ENCODE data around the gene INO80.

INO80 gene

DNA sequence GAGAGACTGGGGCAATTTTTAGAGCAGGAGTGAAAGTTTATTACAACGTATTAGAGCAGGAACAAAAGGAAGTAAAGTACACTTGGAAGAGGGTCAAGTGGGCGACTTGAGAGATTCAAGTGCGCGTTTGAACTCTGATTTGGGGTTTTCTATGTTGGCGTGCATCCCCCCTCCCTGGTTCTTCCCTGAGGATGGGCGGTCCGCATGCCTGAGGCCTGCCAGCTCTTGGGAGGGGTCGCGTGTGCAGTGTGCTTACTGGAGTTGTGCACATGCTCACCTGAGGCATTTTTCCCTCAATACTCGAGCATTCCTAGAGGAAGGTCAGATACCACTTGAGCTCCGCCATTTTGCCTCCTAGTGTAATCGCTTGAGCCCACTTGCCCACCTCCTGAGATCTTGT lies 173.2 kb downstream of the INO80 start:
- DNase-seq, result no peak

DNA sequence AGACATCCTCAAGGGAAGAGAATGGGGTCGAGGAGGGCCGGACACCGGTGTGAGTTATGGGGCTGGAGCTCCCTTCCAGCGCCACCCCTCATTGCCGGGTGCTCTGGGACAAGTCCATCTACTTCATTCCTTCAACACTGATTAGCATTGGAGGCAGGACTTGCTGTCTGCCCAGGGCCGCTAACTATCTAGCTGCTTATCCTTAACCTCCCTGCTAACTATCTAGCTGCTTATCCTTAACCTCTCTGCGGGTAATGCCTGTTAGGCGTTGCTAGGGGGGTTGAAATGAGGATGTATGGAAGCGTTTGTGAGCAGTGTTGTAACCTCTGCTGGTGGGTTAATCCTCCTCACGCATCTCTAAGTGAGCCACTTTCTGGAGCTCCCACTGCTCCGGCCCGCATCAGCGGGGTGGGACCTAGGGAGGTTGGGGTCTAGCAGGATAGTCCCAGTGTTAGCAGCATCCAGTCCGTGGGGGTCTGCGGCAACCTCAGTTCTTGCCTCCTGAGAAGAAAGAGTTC lies 173.7 kb downstream of the INO80 start:
- DNase-seq, result no peak

- peak; percentile 81 for DNase-seq
These were observed 174.3 kb downstream of the INO80 start for GRCh38 chr15:40941528-40942336.

GRCh38 chr15:40941068-40941527 lies 175.0 kb downstream of the INO80 start:
- DNase-seq, result no peak

DNA sequence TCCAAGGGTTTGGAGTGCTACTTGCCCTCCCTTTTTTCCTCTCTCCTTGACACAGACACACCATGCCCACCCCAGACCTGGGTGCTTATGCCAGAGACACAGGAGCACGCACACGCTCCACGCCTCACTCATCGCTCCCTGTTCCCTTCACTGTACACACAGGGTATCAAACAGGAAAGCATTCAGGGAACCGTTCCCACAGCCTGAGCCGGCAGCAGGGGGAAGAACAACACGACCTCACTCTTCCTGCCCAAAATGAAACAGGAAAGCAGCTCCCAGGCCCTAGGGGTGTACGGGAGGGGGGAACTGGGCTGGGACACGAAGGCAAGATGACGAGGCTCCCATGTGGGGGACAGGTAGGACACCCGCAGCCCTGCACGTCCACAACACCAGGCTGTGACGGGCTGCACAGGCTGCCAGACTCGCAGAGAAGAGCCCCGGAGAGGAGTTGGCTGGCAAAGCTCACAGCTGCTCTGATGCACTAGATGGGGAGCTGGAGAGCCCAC lies 175.7 kb downstream of the INO80 start:
- DNase-seq, result no peak

DNA sequence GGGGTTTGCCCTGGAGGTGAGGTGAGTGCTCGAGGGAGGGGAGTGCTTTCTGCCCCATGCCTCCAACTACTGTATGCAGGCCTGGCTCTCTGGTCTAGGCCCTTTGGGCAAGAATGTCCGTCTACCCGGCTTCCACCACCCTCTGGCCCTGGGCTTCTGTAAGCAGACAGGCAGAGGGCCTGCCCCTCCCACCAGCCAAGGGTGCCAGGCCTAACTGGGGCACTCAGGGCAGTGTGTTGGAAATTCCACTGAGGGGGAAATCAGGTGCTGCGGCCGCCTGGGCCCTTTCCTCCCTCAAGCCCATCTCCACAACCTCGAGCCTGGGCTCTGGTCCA lies 177.6 kb downstream of the INO80 start:
- DNase-seq, result no peak

GRCh38 chr15:40937762-40938535 lies 178.1 kb downstream of the INO80 start:
- peak; percentile 59 for DNase-seq

GRCh38 chr15:40936709-40937666 lies 179.1 kb downstream of the INO80 start:
- no peak for DNase-seq

DNA sequence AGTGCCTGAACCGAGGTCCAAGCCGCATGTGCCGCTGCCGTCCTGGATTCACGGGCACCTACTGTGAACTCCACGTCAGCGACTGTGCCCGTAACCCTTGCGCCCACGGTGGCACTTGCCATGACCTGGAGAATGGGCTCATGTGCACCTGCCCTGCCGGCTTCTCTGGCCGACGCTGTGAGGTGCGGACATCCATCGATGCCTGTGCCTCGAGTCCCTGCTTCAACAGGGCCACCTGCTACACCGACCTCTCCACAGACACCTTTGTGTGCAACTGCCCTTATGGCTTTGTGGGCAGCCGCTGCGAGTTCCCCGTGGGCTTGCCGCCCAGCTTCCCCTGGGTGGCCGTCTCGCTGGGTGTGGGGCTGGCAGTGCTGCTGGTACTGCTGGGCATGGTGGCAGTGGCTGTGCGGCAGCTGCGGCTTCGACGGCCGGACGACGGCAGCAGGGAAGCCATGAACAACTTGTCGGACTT lies 179.8 kb downstream of the INO80 start:
- DNase-seq, result no peak

DNA sequence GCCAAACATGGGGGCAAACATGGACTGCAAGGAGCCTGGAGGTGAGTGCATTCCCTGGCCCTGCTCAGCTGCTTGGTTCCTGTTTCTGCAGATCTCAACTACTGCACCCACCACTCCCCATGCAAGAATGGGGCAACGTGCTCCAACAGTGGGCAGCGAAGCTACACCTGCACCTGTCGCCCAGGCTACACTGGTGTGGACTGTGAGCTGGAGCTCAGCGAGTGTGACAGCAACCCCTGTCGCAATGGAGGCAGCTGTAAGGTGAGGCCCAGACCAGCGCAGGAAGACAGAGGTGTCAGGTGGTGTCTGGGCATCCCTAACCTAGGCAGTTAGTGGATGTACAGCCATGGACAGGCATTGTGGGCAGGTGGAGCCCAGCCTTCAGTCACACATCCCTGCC lies 181.6 kb downstream of the INO80 start:
- no peak for DNase-seq

GRCh38 chr15:40933517-40933902 lies 182.6 kb downstream of the INO80 start:
- DNase-seq, result no peak

DNA sequence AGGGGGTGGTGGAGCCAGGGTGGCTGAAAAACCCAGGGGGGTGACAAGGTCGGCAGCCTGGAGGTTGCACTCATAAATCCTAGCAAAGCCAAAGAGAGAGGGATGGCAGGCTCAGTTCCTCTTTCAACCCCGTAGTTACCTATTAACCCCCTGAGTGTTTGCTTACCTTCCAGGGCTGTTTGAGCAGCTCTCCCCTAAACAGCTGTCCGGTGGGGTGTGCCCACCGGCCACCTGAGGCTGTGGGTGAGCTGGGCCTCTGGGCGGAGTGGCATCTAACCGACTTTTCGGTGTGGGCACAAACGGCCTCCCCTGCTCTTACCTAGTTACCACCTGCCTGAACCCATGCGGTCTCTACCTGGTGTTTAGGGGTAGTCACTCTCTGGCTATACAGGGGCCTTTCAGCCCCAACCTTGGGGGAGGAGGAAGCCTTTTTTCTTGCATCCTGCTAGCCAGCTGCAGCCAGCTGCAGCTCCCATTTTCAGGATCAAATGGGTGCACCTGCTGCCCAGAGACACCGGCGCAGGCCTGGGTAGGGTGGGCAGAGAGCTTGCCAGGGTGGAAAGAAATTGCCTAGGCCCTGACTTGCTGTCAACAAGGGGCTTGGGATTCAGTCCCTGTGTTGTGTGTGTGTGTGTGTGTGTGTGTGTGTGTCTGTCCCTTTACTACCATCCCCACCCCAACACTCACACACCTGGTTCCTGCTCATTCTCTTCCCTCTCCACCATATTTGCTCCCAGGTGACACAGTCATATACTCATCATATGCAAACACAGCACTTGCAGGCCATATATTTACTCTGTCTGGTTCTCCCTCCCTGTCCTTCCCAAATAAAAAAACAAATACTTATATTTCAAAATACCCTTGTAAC lies 183.2 kb downstream of the INO80 start:
- DNase-seq, result no peak

GRCh38 chr15:40932156-40932555 lies 183.9 kb downstream of the INO80 start:
- no peak for DNase-seq

GRCh38 chr15:40931300-40932142 lies 184.6 kb downstream of the INO80 start:
- no peak for DNase-seq

GRCh38 chr15:40930430-40931299 lies 185.4 kb downstream of the INO80 start:
- DNase-seq, result peak; percentile 66

GRCh38 chr15:40929660-40930429 lies 186.2 kb downstream of the INO80 start:
- peak; percentile 35 for DNase-seq

All from RPMI8226 (cell line).